Activated naive CD4-positive, alpha-beta T cell treated with anti-CD3 and anti-CD28 coated beads, Interleukin-2, amount 50 U/mL, for 24 hours (primary cell): ENCODE data around the gene VASN.

Experiments used
- H3K27ac Mint-ChIP-seq: one replicate; pipeline ENCODE4 v1.8.0; 2021; ENCODE audit warnings: mild to moderate bottlenecking, mixed read lengths
- H3K27me3 Mint-ChIP-seq: one replicate; pipeline ENCODE4 v1.8.0; 2021; ENCODE audit warnings: mixed read lengths
- H3K36me3 Mint-ChIP-seq: one replicate; pipeline ENCODE4 v1.8.0; 2021; ENCODE audit warnings: mixed read lengths
- H3K4me1 Mint-ChIP-seq: one replicate; pipeline ENCODE4 v1.8.0; 2021; ENCODE audit warnings: mixed read lengths
- H3K4me3 Mint-ChIP-seq: one replicate; pipeline ENCODE4 v1.8.0; 2021; ENCODE audit warnings: mild to moderate bottlenecking, mixed read lengths
- H3K9me3 Mint-ChIP-seq: one replicate; pipeline ENCODE4 v1.8.0; 2021; ENCODE audit warnings: mixed read lengths

VASN gene

DNA sequence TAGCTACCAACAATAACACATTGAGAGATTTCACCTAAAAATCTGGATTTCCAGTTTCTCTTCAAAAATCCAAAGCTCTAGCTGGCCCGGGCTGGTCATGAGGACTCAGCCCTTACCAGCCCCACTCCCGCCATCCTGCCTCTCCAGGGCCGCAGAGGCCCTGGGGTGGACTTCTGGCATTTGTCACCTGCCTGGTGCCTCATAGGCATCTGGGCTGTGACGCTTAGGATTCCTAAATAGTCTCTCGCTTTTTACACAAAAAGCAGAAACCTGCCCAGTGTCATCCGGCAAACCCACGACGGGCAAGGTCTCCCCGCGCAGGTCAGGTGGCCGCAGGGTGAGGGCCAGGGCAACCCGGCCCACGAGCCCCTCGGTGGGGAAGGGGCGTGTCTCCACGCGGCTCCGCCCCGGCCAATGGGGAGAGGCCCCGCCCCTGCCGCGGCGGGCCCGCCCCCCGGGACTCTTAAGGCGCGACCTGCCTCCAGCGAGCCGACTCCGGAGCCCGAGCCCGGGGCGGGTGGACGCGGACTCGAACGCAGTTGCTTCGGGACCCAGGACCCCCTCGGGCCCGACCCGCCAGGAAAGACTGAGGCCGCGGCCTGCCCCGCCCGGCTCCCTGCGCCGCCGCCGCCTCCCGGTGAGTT, at the start of gene VASN:
TSS of gene VASN (plus strand) at position 492 of the 644 bp plus-strand sequence. CDS start 9,030 bp downstream, outside the sequence.
- Mint-ChIP-seq H3K9me3 (no peaks in the 10 kb centered on the region), H3K27ac (peak within 1 kb of the TSS; percentile 68), H3K36me3 (no peaks in the 10 kb centered on the region), H3K27me3 (no peaks in the 10 kb centered on the region), H3K4me1 (peaks cover 13% of the 10 kb centered on the region), H3K4me3 (peak within 1 kb of the TSS; percentile 82)

DNA sequence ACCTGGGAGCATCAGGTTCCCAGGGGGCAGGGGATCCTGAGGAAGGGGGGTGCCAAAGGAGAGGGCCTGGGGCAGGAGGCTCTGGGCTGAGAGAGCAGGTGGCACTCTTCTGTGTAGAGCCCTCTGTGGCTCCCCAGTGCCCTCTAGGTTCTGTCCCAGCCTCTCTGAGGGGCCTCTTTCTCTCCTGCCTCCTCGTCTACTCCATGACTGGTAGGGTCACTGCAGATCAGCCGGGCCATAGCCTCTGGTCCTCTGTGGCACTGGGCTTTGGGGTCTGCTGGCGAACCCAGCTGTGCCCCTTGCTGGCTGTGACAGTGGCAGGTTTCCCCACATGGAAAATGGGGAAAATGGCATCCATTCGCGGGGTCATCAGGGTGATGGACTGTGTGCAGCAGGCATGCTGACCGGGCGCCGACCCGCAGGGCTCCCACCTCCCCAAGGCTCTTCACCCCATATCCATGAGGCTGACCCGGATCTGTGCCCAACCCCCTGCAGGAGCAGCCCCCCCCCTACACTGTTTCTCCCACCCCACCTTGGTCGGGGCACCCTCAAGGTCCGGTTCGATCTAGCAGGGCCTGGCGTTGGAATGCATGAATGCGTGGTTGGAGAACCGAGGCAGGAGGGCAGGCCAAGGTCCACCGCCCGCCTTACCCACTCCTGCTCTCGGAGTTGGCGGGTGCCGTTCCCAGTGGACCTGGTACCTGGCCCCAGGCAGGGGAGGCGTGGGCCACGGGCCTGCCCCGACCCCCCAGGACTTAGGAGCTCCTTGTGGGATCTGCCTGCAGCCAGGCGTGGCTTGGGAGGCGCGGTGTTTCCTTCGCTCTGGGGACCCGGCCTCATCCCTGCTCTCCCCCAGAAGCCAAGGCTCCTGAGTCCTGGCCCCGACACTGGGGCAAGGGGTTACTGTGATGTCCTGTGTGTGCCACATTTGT, 49.3 kb upstream of the VASN start:
- Mint-ChIP-seq H3K36me3 (no peaks in the 10 kb centered on the region), H3K4me1 (no peaks in the 10 kb centered on the region), H3K27me3 (peaks cover 2% of the 10 kb centered on the region), H3K27ac (no peak overlapping the region), H3K9me3 (no peaks in the 10 kb centered on the region), H3K4me3 (no peak overlapping the region)

DNA sequence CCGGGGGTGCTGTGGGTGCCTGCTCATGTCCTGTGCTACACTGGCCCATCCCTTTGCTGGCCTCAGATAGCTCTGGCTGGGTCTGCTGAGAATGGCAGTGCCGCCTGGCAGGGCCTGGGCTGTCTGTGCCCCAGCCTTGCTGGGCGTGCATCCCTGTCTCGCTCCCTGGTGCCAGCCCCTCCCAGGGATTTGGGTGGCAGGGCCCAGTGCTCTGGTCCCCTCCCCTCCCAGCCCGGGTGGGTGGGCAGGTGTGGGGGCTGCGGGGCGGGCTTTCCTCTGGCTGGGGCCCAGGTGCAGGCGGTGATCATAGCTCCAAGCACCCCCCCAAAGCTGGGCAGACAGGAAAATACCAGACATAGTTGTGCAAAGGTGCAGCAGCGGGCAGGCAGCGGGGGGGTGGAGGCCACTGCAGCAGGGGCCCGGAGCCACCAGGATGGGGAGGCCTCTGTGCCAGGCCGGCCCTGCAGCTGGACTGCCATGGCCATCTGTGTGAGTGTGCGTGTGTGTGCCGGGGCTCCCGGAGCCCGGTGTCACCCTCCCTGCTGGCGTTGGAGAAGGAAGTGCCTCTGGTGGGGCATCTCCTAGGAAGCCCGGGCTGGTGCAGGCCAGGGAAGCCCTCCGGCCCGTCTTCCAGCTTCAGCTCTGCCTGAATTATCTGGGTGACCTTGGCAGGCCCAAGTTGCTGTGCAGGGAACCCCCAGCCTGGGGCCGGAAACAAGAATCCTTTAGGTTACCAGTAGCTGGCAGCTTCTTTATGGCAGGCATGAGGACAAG, 48.4 kb upstream of the VASN start:
- Mint-ChIP-seq H3K4me3 (no peak overlapping the region), H3K27me3 (no peaks in the 10 kb centered on the region), H3K36me3 (no peaks in the 10 kb centered on the region), H3K4me1 (no peaks in the 10 kb centered on the region), H3K27ac (no peak overlapping the region), H3K9me3 (no peaks in the 10 kb centered on the region)

DNA sequence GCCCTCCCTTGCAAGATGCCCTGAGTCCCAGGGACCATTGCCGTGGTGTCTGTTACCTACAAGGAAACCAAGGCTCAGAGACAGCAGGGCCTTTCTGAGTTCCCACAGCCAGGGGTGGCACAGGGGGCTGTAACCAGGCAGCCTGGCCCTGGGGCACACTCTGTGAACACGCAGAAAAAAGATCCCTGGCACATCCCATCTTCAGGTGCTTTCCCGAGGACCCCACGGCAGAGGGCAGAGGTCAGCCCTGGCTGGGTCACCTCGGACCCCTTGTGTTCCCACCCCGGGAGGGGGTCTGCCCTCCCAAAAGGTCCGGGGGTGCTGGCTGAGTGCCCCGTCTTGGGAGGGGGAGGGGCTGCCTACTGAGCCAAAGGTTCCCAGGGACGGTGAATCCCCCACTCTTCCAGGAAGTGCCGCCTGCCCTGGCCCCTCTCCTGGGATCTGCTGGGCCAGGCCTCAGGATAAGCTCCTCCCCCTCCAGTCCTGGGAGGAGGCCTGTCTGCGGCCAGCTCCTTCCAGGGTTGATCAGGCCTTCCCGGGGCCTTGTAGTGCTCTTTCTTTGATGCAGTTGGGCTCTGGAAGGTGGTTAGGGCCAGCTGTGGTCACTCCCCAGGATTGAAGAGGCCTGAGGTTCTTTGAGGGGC, 47.7 kb upstream of the VASN start:
- Mint-ChIP-seq H3K4me3 (no peak overlapping the region), H3K36me3 (no peaks in the 10 kb centered on the region), H3K27ac (no peak overlapping the region), H3K9me3 (no peaks in the 10 kb centered on the region), H3K27me3 (no peaks in the 10 kb centered on the region), H3K4me1 (no peaks in the 10 kb centered on the region)

DNA sequence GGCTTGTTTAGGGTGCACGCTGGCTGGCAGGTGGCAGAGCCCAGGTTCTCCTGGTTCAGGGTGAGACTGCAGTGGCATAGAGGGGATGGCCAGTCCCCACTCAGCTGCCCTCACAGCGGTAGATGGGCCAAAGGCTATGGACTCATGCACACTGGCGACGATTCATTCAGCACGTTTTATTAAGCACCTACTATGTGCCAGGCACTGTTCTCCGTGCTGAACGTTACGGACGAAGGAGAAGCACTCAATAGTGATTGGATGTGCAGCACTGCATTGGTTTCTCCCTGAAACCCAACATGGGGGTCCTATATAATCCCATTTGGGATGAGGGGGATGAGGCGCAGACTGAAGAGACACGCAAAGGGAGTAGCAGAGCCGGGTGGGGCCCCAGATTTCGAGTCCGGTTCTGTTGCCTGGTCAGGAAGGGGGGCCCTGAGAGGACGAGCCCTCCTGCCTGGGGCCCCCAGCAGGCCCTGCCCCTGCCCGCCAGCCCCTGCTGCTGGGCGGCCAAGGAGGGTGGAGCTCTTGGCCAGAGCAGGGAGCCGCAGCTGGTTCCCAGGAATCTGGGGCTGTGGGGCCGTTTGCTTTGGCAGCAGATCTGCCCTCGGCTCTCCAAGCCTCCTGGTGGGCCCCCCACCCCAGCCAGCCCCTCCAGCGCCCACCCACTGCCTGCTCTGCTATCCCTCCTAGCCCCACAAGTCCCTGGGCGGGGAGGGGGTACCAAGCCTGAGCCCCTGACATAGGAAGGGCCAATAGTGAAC, 47.0 kb upstream of the VASN start:
- Mint-ChIP-seq H3K36me3 (no peaks in the 10 kb centered on the region), H3K4me1 (peaks cover 2% of the 10 kb centered on the region), H3K9me3 (no peaks in the 10 kb centered on the region), H3K4me3 (no peak overlapping the region), H3K27me3 (no peaks in the 10 kb centered on the region), H3K27ac (no peak overlapping the region)

DNA sequence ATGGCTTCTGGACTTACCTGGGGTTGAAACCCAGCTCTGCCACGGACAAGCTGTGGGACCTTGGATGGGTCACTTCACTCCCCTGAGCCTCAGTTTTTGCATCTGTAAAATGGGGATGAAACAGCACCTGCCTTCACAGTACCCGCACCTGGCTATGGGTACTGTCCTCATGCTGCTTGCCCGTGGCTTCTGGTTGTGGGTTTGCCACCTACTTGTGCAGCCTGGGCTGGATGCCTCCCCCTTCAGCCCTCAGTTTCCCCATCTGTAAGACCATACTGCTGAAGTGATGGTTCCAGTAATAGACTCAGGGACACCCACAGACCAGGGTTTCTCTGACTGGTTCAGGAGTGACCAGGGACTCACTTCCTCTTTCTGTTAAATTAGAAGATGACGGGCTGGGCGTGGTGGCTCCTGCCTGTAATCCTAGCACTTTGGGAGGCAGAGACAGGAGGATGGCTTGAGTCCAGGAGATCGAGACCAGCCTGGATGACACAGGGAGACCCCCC, 46.3 kb upstream of the VASN start:
- no peak overlapping the region for H3K4me3 Mint-ChIP-seq
- peaks cover 1% of the 10 kb centered on the region for H3K27me3 Mint-ChIP-seq
- H3K36me3 Mint-ChIP-seq: no peaks in the 10 kb centered on the region
- no peaks in the 10 kb centered on the region for H3K9me3 Mint-ChIP-seq
- H3K4me1 Mint-ChIP-seq: peaks cover 4% of the 10 kb centered on the region
- no peak overlapping the region for H3K27ac Mint-ChIP-seq

DNA sequence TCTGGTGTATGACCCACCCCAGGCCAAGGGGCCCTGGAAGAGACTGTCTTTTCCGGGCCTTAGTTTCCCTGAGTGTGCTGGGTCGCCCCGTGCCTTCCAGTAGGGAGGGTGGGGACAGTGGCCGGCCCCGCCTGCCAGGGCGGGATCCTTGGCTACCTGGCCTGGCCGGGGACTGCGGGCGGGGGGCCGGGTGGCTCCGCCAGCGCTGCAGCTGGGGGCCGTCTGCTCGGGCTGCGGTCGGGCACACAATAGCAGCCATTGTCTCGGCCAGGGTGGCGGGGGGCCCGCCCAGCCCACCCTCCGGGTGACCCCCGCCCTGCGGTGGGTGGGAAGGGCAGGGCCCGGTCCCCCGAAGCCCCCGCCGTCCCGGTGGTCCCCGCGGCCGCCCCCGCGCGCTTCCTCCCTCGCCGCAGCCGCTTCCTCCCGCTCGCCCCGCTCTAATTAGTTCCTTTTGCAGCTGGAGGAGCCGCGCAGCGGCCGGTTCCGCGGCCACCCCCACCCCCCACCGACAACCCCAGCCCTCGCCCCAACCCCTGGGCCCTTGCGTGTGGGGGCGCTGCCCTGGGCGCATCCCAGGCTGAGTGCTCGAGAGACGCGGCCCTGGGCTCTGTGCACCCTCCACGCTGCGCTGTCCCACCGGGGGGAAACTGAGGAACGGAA, 44.1 kb upstream of the VASN start:
- H3K4me1 Mint-ChIP-seq: peaks cover 4% of the 10 kb centered on the region
- H3K9me3 Mint-ChIP-seq: no peaks in the 10 kb centered on the region
- peaks cover 1% of the 10 kb centered on the region for H3K27me3 Mint-ChIP-seq
- no peak overlapping the region for H3K4me3 Mint-ChIP-seq
- no peaks in the 10 kb centered on the region for H3K36me3 Mint-ChIP-seq
- no peak overlapping the region for H3K27ac Mint-ChIP-seq

DNA sequence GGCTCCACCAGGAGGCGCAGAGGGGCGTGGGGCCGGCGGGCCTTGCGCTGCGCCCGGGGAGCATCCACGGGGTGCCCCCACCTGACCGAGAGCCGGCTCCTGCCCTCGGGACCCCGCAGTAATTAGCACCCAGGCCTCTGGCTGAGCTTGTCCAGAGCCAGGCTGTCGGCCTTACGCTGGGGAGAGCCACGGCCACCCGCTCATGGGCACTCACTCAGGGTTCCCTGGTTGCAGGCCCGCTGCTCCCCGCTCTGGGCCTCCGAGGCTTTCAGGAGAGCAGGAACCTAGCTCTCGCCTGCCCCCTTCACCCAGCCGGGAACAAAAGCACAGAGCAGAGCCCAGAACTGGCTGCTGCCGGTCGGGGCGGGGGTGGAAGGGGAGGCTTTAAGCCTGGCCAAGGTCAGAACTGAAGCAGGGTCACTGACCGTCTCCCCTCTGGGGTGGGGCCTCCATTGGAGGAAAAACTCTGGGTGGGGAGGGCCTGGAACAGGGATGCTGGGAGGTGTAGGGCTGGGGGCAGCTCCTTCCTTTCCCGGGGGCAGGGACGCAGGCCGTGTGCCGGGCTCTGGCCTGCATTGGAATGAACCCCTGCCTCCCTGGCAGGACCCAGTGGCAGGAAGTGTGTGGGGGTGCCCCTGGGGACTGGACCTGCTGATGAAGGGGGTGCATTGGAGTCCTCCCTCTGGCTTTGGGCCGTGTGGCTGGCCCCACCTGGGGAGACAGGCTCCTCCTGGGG, 43.4 kb upstream of the VASN start:
- no peak overlapping the region for H3K27ac Mint-ChIP-seq
- H3K4me3 Mint-ChIP-seq: peak overlapping the region; percentile 26
- no peaks in the 10 kb centered on the region for H3K9me3 Mint-ChIP-seq
- peaks cover 1% of the 10 kb centered on the region for H3K27me3 Mint-ChIP-seq
- no peaks in the 10 kb centered on the region for H3K36me3 Mint-ChIP-seq
- H3K4me1 Mint-ChIP-seq: peaks cover 4% of the 10 kb centered on the region

DNA sequence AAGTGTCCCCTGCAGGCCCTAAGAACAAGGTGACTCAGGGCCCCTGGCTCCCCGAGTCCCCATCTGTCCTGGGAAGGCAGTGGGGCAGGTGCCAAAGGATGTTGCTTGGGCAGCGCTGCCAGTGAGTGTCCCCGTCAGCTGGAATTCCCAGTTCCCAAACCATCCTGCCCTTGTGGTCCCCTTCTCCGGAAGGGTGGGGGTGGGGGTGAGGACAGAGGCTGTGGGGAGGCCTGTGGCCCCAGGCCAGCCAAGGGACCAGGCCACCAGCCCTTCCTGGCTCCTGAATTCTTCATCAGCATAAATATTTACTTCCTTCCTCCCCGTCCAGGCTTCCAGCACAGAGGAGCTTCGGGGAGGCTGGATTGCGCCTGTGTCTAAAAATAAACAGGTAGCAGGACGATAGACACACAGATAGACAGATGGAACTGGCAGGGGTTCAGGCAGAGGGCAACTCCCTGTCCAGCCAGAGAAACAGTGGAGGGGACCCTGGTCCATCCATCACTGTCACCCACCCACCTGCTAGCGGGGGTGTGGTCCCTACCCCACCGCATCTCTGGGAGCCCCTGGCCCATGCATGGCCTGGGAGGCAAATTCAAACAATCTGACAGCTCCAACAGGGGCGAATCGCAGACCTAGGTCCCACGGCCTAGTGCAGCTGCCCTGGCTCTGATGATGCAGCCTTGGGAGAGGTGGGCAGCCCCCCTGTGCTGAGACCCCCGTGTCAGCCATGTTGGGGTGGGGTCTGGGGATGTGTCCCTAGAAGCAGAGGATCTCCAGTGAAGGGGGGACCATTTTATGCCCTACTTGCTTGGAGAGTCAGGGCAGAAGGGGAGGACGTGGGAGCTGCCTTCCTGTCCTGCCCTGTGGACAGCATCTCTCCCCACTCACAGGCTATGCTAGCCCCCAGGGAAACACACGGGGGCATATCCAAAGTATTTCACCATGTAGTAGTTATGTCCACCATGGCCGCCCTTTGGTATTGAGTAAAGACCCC, 42.6 kb upstream of the VASN start:
- Mint-ChIP-seq H3K27ac (peak overlapping the region; percentile 35), H3K4me3 (no peak overlapping the region), H3K27me3 (peaks cover 1% of the 10 kb centered on the region), H3K36me3 (no peaks in the 10 kb centered on the region), H3K9me3 (no peaks in the 10 kb centered on the region), H3K4me1 (peaks cover 4% of the 10 kb centered on the region)

DNA sequence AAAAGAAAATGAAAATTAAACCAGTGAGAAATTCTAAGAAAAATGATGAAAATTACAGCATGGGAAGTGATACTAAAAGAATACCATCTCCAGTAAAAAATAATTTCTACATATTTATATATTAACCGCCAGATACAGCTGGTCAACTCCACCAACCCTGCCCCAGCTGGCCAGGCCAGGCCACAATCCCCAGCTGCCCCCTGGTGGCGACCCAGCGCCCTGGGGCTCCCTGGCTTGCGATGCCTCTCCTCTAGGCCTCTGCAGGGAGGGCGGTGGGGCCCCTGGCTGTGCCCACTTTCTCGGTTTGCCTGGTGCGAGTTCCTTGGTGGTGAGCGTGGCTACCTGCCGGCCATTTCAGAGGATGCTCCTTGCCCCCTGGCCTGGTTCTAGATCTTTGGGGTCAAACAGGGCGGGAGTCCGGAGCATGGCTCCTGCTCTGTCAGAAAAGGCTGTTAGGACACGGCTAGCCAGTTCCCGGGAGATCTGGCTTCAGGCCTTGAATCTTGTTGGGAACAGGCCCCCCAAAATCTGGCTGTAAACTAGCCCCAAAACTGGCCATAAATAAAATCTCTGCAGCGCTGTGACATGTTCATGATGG, 41.3 kb upstream of the VASN start:
- no peak overlapping the region for H3K4me3 Mint-ChIP-seq
- H3K27me3 Mint-ChIP-seq: peaks cover 1% of the 10 kb centered on the region
- no peak overlapping the region for H3K27ac Mint-ChIP-seq
- H3K9me3 Mint-ChIP-seq: no peaks in the 10 kb centered on the region
- no peaks in the 10 kb centered on the region for H3K36me3 Mint-ChIP-seq
- peaks cover 4% of the 10 kb centered on the region for H3K4me1 Mint-ChIP-seq

DNA sequence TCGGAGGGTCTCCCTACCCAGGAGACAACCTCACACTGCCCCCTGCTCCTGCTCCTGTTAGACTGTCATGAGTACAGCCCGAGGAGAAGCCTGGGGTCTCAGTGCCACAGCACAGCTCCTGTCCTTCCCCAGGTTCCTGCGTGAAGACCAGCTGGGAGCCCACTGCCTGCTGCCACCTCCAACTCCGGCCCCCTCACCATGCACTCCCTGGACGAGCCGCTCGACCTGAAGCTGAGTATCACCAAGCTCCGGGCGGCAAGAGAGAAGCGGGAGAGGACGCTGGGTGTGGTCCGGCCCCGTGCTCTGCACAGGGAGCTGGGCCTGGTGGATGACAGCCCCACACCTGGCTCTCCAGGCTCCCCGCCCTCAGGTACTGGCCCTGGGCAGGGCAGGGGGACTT, 39.6 kb upstream of the VASN start:
- Mint-ChIP-seq H3K36me3 (no peaks in the 10 kb centered on the region), H3K9me3 (no peaks in the 10 kb centered on the region), H3K4me1 (peaks cover 4% of the 10 kb centered on the region), H3K4me3 (no peak overlapping the region), H3K27ac (no peak overlapping the region), H3K27me3 (peaks cover 1% of the 10 kb centered on the region)

DNA sequence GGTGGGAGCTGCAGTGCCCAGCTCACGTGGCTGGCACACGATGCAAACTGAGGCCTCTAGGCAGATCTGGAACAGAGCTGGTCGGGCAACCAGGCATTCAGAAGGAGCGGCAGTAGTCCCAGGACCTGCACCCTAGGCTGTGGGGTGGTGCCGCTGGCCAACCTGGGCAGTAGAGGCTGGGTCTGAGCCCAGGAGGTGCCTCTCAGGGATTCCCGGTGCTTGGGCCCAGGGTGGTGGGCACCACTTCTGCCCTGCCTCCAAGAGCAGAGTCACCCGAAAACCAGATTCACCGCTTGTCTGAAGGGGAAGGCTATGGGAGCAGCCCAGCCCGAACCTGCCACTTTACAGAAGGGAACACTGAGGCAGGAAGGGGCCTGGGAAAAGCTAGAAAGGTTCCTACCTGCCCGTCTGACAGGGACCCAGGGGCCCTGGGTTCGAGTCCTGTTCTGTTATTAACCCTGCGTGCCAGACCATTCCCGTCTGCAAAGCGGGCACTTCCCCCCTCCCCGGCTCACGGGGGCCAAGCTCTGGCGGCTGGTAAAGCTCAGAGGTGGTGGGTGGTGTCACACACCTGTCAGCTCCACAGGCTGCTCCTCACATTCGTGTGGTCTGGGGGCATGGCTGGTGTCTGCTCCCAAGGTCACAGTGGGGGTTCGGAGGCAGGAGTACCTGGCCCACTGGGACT, 38.9 kb upstream of the VASN start:
- H3K36me3 Mint-ChIP-seq: no peaks in the 10 kb centered on the region
- no peak overlapping the region for H3K4me3 Mint-ChIP-seq
- H3K27ac Mint-ChIP-seq: no peak overlapping the region
- peaks cover 4% of the 10 kb centered on the region for H3K4me1 Mint-ChIP-seq
- H3K9me3 Mint-ChIP-seq: no peaks in the 10 kb centered on the region
- peaks cover 1% of the 10 kb centered on the region for H3K27me3 Mint-ChIP-seq
